Tibial artery (tissue), 4 donors: ENCODE results near the gene TRIM66.

Source experiments
- DNase-seq, 2 donors: peaks; one replicate each; pipeline ENCODE4 v3.0.0-alpha.2; 2019
- H3K27ac ChIP-seq, 2 donors: fragments of 200-600 bp; sonication (generic) in 1 of 2; 1 replicate in 1 of 2; 2 replicates in 1 of 2; pipeline ENCODE4 v1.5.1; 2018 to 2019; ENCODE audit warnings: mild to moderate bottlenecking in 1 of 2
- H3K27me3 ChIP-seq, 2 donors: fragments of 200-600 bp; sonication (generic) in 1 of 2; one replicate each; pipeline versions ENCODE4 v1.5.1 to v1.6.0; 2016 to 2019
- H3K36me3 ChIP-seq, 3 donors: fragments of 200-600 bp; sonication (generic) in 2 of 3; one replicate each; pipeline ENCODE4 v1.5.1; 2016 to 2019; ENCODE audit warnings: mild to moderate bottlenecking in 2 of 3
- H3K4me1 ChIP-seq, 4 donors: fragments of 200-600 bp; sonication (generic) in 2 of 4; 1 replicate in 3 of 4; 2 replicates in 1 of 4; pipeline ENCODE4 v1.5.1; 2016 to 2019
- H3K4me3 ChIP-seq, 2 donors: fragments of 200-600 bp; sonication (generic) in 1 of 2; 1 replicate in 1 of 2; 2 replicates in 1 of 2; pipeline ENCODE4 v1.5.1; 2018 to 2019; ENCODE audit warnings: mild to moderate bottlenecking in 2 of 2
- H3K9me3 ChIP-seq, 3 donors: fragments of 200-600 bp; sonication (generic) in 1 of 3; one replicate each; pipeline ENCODE4 v1.5.1; 2016 to 2019
- intact Hi-C: fragments of 100-400 bp; cut with DNase I; formaldehyde crosslinking; loops from one replicate; pipeline ENCODE4 v1.15.0; 2023; ENCODE audit warnings: low total_unique reads
- TF ChIP-seq, protein P1 (sequence below), 2 experiments: fragments of 200-600 bp in 1 of 2; fragments of 450-650 bp in 1 of 2; IDR thresholded peaks; one replicate each; pipeline ENCODE4 v1.5.1; 2017 to 2019; ENCODE audit warnings: antibody characterized with exemption in 2 of 2, mild to moderate bottlenecking in 1 of 2, moderate library complexity in 1 of 2

The TRIM66 gene

DNA sequence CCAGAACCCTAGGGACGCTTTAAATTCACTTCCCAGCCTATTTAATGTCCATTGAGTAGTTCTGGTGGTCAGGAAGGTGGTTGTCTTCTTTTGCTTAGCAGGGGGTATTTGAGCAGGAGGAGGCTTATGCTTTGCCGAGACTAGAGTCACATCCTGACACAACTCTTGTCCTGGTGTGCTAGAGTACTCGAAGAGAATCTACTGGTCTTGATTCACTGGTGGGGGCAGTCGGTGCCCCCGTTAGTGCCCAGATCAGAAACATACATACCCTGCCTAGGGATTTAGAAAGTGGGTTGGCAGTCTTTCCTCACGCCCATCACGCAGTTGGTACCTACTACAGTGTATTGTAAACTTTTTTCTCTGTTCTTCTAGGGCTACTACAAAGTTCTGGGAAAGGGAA lies 2.8 kb upstream of the TRIM66 start:
- Histone ChIP-seq H3K4me1 (peaks cover 4 to 49% (median 32%) of the 10 kb centered on the region in 4 donors), H3K36me3 (peaks cover 27 to 38% (median 38%) of the 10 kb centered on the region in 3 donors), H3K27ac (no peak overlapping the region), H3K27me3 (no peaks in the 10 kb centered on the region), H3K9me3 (no peaks in the 10 kb centered on the region), H3K4me3 (no peak overlapping the region)
- TF ChIP-seq, protein P1, sequence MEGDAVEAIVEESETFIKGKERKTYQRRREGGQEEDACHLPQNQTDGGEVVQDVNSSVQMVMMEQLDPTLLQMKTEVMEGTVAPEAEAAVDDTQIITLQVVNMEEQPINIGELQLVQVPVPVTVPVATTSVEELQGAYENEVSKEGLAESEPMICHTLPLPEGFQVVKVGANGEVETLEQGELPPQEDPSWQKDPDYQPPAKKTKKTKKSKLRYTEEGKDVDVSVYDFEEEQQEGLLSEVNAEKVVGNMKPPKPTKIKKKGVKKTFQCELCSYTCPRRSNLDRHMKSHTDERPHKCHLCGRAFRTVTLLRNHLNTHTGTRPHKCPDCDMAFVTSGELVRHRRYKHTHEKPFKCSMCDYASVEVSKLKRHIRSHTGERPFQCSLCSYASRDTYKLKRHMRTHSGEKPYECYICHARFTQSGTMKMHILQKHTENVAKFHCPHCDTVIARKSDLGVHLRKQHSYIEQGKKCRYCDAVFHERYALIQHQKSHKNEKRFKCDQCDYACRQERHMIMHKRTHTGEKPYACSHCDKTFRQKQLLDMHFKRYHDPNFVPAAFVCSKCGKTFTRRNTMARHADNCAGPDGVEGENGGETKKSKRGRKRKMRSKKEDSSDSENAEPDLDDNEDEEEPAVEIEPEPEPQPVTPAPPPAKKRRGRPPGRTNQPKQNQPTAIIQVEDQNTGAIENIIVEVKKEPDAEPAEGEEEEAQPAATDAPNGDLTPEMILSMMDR (IDR thresholded peaks at IDR 0.05): no peak
- DNase-seq: no peak
- intact Hi-C loops: loop anchor here (10.0 kb wide), 1 partner anchor 279 kb away; the partner anchor contains the start of gene TMEM9B

- TF ChIP-seq, protein P1 (IDR thresholded peaks at IDR 0.05): no peak
- no peaks in the 10 kb centered on the region for H3K27me3 ChIP-seq
- no peaks in the 10 kb centered on the region for H3K9me3 ChIP-seq
- peaks cover 27 to 38% (median 38%) of the 10 kb centered on the region in 3 donors for H3K36me3 ChIP-seq
- H3K4me1 ChIP-seq: peaks cover 4 to 46% (median 31%) of the 10 kb centered on the region in 4 donors
- DNase-seq: no peak
- no peak overlapping the region for H3K4me3 ChIP-seq
- intact Hi-C loops: loop anchor here (5.0 to 10.0 kb wide), 2 partner anchors 128 to 280 kb away; partner anchors contain the start of gene TMEM9B
- H3K27ac ChIP-seq: peak overlapping the region in 1 of 2 donors; percentile 91
These were observed 2.3 kb upstream of the TRIM66 start for GRCh38 chr11:8684600-8685290.

GRCh38 chr11:8683115-8683807 lies 796 bp upstream of the TRIM66 start:
- Histone ChIP-seq H3K4me3 (peak overlapping the region; percentile 86 to 91), H3K27me3 (no peaks in the 10 kb centered on the region), H3K27ac (peak overlapping the region; percentile 91 to 97), H3K36me3 (peaks cover 27 to 49% (median 46%) of the 10 kb centered on the region in 3 donors), H3K9me3 (no peaks in the 10 kb centered on the region), H3K4me1 (peaks cover 4 to 36% (median 28%) of the 10 kb centered on the region in 4 donors)
- no peak for DNase-seq
- TF ChIP-seq, protein P1 (IDR thresholded peaks at IDR 0.05): no peak
- intact Hi-C loops: loop anchor here (5.0 to 10.0 kb wide), 2 partner anchors 129 to 282 kb away; partner anchors contain the start of gene TMEM9B

DNA sequence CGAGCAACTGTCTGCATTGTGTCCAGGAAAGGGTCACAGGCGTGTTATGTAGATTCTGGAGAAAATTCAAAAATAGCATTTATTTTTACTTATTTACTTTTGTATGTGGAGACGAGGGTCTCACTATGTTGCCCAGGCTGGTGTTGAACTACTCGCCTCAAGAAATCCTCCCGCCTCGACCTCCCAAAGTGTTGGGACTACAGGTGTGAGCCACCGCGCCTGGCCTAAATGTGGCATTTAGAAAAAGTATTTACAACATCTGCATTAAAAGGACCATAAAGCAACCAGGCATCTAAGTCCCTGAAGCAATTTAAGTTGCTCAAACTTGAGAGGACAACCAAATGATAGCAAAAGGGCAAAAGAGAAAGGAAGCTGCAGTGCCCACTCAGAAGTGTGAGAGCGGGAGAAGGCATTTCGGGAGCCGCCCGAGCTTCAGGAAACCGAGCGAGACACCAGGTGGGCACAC lies 595 bp downstream of the TRIM66 start:
- Histone ChIP-seq H3K9me3 (no peaks in the 10 kb centered on the region), H3K27me3 (no peaks in the 10 kb centered on the region), H3K4me3 (peak overlapping the region; percentile 86 to 91), H3K36me3 (peaks cover 27 to 42% (median 42%) of the 10 kb centered on the region in 3 donors), H3K4me1 (peaks cover 4 to 25% (median 19%) of the 10 kb centered on the region in 4 donors), H3K27ac (peak overlapping the region; percentile 91 to 97)
- intact Hi-C loops: loop anchor here (5.0 to 10.0 kb wide), 2 partner anchors 130 to 283 kb away; partner anchors contain the start of gene TMEM9B
- DNase-seq: no peak
- TF ChIP-seq, protein P1 (IDR thresholded peaks at IDR 0.05): no peak

DNA sequence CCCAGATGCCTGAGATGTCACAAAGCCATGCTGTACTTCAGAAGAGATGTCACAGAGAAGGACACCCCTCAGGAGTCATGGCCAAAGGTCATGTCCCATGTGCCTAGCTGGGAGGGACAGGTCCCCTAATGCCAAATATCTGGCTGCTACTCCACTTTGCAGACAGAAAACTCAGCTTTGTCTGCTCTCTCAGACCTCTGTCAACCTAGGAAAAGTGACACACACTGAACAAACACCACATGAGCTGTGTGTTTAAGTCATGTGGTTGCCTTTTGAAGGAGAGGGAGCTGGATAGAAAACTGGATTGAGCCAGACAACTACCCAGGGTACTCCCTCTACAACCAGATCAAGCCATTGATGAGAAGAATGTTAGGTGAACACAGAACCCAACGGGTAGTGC lies 3.5 kb downstream of the TRIM66 start:
- H3K36me3 ChIP-seq: peaks cover 2 to 15% (median 13%) of the 10 kb centered on the region in 3 donors
- no peaks in the 10 kb centered on the region for H3K27me3 ChIP-seq
- TF ChIP-seq, protein P1 (IDR thresholded peaks at IDR 0.05): no peak
- no peaks in the 10 kb centered on the region for H3K9me3 ChIP-seq
- H3K4me1 ChIP-seq: peaks cover 4 to 16% (median 13%) of the 10 kb centered on the region in 4 donors
- DNase-seq: no peak
- intact Hi-C loops: no loop called here
- no peak overlapping the region for H3K4me3 ChIP-seq
- no peak overlapping the region for H3K27ac ChIP-seq
